ENCODE results near the gene DUSP10.

- TF ChIP-seq CTCF (IDR thresholded peaks at IDR 0.05) (no peak), POLR2AphosphoS5 (IDR thresholded peaks at IDR 0.05) (no peak)
Observed at GRCh38 chr1:221700536-221700935, 41.4 kb downstream of the DUSP10 start.
